HT-29 (cell line): Measurements from ENCODE around the gene FHIT. TPM values are rescaled to one million over a fixed set of nuclear protein-coding genes. Genes with fewer than 3 reads are reported as not detected.

Source experiments
- DNase-seq: peaks from one replicate; pipeline ENCODE4 v3.0.0-alpha.2; 2015; ENCODE audit warnings: low spot score
- total RNA-seq: library from RNA; depleted of rRNA; stranded (reverse); fragments of >200 nt; shearing (Covaris generic); gene quantifications from 2 replicates; pipeline ENCODE4 v1.2.3, GENCODE V29; 2014

The FHIT gene
- total RNA-seq, 1 experiment from 2014 or later = not detected

GRCh38 chr3:60304112-60304511, 947.1 kb downstream of the FHIT start:
- DNase-seq = no peak

GRCh38 chr3:60303160-60303559, 948.1 kb downstream of the FHIT start:
- no peak for DNase-seq

GRCh38 chr3:60301142-60301541, 950.1 kb downstream of the FHIT start:
- no peak for DNase-seq

GRCh38 chr3:60298141-60298540, 953.1 kb downstream of the FHIT start:
- DNase-seq = no peak

GRCh38 chr3:60294181-60294580, 957.1 kb downstream of the FHIT start:
- DNase-seq = no peak

- no peak for DNase-seq
Measured at GRCh38 chr3:60291115-60291514, 960.1 kb downstream of the FHIT start.

GRCh38 chr3:60290122-60290492, 961.1 kb downstream of the FHIT start:
- no peak for DNase-seq

GRCh38 chr3:60289341-60290121, 961.7 kb downstream of the FHIT start:
- DNase-seq = no peak

- DNase-seq = no peak
Measured at GRCh38 chr3:60282866-60283265, 968.4 kb downstream of the FHIT start.

GRCh38 chr3:60281970-60282369, 969.3 kb downstream of the FHIT start:
- no peak for DNase-seq

GRCh38 chr3:60277361-60277800, 973.9 kb downstream of the FHIT start:
- no peak for DNase-seq

- no peak for DNase-seq
Measured at GRCh38 chr3:60276615-60277014, 974.6 kb downstream of the FHIT start.

- DNase-seq = no peak
Measured at GRCh38 chr3:60274646-60275045, 976.6 kb downstream of the FHIT start.

GRCh38 chr3:60274098-60274497, 977.2 kb downstream of the FHIT start:
- no peak for DNase-seq

GRCh38 chr3:60269829-60270266, 981.4 kb downstream of the FHIT start:
- DNase-seq = no peak

GRCh38 chr3:60269377-60269776, 981.9 kb downstream of the FHIT start:
- no peak for DNase-seq

- no peak for DNase-seq
Measured at GRCh38 chr3:60268123-60268522, 983.1 kb downstream of the FHIT start.

- no peak for DNase-seq
Measured at GRCh38 chr3:60266444-60266843, 984.8 kb downstream of the FHIT start.

- DNase-seq = no peak
Measured at GRCh38 chr3:60263191-60263590, 988.1 kb downstream of the FHIT start.

GRCh38 chr3:60262546-60262945, 988.7 kb downstream of the FHIT start:
- DNase-seq = no peak

GRCh38 chr3:60260546-60260945, 990.7 kb downstream of the FHIT start:
- DNase-seq = no peak

GRCh38 chr3:60250810-60251209, 1000.4 kb downstream of the FHIT start:
- no peak for DNase-seq

GRCh38 chr3:60250206-60250605, 1001.0 kb downstream of the FHIT start:
- no peak for DNase-seq

- no peak for DNase-seq
Measured at GRCh38 chr3:60246361-60246760, 1004.9 kb downstream of the FHIT start.
